ENCODE results near the gene SENP5.
"Not testable (repeated sequence)": the region's sequence is repeated elsewhere in the genome, so short reads cannot be mapped to it uniquely, and the experiment has no call there.

DNA sequence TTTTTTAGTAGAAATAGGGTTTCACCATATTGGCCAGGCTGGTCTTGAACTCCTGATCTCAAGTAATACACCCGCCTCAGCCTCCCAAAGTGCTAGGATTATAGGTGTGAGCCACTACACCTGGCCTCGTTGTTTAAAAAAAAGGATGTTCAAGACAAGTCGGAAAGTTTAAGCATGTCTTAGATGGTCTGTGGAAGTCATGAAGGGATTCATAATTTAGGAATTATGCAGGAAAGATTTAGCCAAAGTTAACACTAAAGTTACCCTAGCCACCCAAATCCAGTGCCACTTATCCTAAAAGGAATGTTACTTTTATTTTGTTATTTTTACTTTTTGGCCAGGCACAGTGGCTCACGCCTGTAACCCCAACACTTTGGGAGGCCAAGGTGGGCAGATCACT, 19.3 kb upstream of the SENP5 start:
- not testable (repeated sequence) for TF ChIP-seq EZH2 (optimal IDR thresholded peaks at IDR 0.05; ENCODE audit: low read depth, low read length)
- TF ChIP-seq, protein P1, sequence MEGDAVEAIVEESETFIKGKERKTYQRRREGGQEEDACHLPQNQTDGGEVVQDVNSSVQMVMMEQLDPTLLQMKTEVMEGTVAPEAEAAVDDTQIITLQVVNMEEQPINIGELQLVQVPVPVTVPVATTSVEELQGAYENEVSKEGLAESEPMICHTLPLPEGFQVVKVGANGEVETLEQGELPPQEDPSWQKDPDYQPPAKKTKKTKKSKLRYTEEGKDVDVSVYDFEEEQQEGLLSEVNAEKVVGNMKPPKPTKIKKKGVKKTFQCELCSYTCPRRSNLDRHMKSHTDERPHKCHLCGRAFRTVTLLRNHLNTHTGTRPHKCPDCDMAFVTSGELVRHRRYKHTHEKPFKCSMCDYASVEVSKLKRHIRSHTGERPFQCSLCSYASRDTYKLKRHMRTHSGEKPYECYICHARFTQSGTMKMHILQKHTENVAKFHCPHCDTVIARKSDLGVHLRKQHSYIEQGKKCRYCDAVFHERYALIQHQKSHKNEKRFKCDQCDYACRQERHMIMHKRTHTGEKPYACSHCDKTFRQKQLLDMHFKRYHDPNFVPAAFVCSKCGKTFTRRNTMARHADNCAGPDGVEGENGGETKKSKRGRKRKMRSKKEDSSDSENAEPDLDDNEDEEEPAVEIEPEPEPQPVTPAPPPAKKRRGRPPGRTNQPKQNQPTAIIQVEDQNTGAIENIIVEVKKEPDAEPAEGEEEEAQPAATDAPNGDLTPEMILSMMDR (IDR thresholded peaks at IDR 0.05; ENCODE audit: low read length): not testable (repeated sequence)

All from MM.1S (cell line).